Measurements from ENCODE around the gene CDH24. TPM values are rescaled to one million over a fixed set of nuclear protein-coding genes. Genes with fewer than 3 reads are reported as not detected.

Gene CDH24
- total and polyA plus RNA-seq, 9 of the 15 experiments (the other 6 are each of a cell fraction or from before 2014, with no cell fraction given), result 0.04 to 16.2 (median 4.9) TPM

DNA sequence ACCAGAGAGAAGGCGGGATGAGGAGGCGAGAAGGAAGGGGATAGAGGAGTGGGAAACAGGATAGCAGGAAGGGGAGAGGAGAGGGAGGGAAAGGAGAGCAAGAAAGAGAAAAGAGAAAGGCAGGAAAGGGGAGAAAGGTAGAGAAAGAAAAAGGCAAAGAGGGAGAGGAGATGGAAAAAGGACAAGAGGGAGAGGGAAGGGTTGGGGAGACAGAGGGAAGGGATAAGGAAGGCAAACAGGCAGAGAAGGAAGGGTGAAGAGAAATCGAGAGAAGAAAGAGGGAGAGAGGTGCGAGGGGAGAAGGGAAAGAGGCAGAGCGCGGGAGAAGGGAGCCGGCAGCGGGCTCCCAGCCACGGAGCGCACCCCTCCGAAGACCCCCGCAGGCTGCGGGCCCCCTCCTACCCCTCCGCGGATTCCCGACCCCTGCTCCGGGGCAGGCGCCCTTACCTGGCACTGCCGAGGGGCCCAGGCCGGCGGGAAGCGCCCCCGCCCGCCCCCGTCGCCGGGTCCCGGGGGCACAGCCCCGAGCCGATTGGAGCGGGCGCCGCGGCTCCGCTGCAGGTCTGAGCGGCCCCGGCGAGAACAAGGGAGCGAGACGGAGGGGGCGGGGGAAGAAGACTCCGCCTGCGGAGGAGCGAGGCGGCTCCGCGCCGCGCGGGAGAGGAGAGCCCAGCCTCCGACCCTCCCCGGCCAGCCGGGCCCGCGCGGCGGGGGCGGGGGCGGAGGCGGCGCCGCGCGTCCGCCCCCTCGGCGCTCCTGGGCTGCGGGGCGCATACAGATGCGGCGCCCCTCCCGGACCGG, at the start of gene CDH24 (continued):
- TF ChIP-seq ZNF507 (tag; conservative IDR thresholded peaks at IDR 0.05), result no peak
- no peak for TF ChIP-seq MCM2 (IDR thresholded peaks at IDR 0.05; ENCODE audit: low read depth)
- TF ChIP-seq NR3C1 (CRISPR knock-in tag; IDR thresholded peaks at IDR 0.05), result no peak
- no peak for TF ChIP-seq CBX5 (IDR thresholded peaks at IDR 0.05; ENCODE audit: borderline replicate concordance, low read depth)
- no peak for TF ChIP-seq SMARCC2 (IDR thresholded peaks at IDR 0.05; ENCODE audit: low read depth)
- TF ChIP-seq IRF2 (CRISPR knock-in tag; IDR thresholded peaks at IDR 0.05), result no peak
- no peak for TF ChIP-seq CREB1 (IDR thresholded peaks at IDR 0.05)
- no peak for TF ChIP-seq CREB1 (CRISPR knock-in tag; IDR thresholded peaks at IDR 0.05)
- 0 out of 2 replicates have a peak, but pooled peaks have one; percentile 56 for TF ChIP-seq YBX1 (IDR thresholded peaks at IDR 0.05)
- TF ChIP-seq, protein P1, sequence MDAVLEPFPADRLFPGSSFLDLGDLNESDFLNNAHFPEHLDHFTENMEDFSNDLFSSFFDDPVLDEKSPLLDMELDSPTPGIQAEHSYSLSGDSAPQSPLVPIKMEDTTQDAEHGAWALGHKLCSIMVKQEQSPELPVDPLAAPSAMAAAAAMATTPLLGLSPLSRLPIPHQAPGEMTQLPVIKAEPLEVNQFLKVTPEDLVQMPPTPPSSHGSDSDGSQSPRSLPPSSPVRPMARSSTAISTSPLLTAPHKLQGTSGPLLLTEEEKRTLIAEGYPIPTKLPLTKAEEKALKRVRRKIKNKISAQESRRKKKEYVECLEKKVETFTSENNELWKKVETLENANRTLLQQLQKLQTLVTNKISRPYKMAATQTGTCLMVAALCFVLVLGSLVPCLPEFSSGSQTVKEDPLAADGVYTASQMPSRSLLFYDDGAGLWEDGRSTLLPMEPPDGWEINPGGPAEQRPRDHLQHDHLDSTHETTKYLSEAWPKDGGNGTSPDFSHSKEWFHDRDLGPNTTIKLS (IDR thresholded peaks at IDR 0.05; ENCODE audit: borderline replicate concordance, low read depth), result no peak
- no peak for TF ChIP-seq ZNF695 (CRISPR knock-in tag; IDR thresholded peaks at IDR 0.05)
- no peak for TF ChIP-seq ETV1 (tag; conservative IDR thresholded peaks at IDR 0.05; ENCODE audit: low read depth)
- no peak for TF ChIP-seq ZNF75A (CRISPR knock-in tag; IDR thresholded peaks at IDR 0.05)
- TF ChIP-seq ZNF253 (CRISPR knock-in tag; conservative IDR thresholded peaks at IDR 0.05), result no peak
- TF ChIP-seq, protein P2, sequence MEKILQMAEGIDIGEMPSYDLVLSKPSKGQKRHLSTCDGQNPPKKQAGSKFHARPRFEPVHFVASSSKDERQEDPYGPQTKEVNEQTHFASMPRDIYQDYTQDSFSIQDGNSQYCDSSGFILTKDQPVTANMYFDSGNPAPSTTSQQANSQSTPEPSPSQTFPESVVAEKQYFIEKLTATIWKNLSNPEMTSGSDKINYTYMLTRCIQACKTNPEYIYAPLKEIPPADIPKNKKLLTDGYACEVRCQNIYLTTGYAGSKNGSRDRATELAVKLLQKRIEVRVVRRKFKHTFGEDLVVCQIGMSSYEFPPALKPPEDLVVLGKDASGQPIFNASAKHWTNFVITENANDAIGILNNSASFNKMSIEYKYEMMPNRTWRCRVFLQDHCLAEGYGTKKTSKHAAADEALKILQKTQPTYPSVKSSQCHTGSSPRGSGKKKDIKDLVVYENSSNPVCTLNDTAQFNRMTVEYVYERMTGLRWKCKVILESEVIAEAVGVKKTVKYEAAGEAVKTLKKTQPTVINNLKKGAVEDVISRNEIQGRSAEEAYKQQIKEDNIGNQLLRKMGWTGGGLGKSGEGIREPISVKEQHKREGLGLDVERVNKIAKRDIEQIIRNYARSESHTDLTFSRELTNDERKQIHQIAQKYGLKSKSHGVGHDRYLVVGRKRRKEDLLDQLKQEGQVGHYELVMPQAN (IDR thresholded peaks at IDR 0.05; ENCODE audit: borderline replicate concordance), result peak; percentile 72; the same call in 1 of the 2 replicates
- no peak for TF ChIP-seq DNMT1 (IDR thresholded peaks at IDR 0.05)
- no peak for TF ChIP-seq USF1 (CRISPR knock-in tag; IDR thresholded peaks at IDR 0.05)
- TF ChIP-seq CC2D1A (IDR thresholded peaks at IDR 0.05), result peak; percentile 75; the same call in 1 of the 2 replicates
- no peak for TF ChIP-seq PCBP1 (IDR thresholded peaks at IDR 0.05; ENCODE audit: low read depth, low read length, poor library complexity, severe bottlenecking)
- no peak for TF ChIP-seq MBD2 (IDR thresholded peaks at IDR 0.05; ENCODE audit: borderline replicate concordance, low read depth)
- no peak for TF ChIP-seq ZNF146 (CRISPR knock-in tag; IDR thresholded peaks at IDR 0.05; ENCODE audit: unreplicated experiment)
- TF ChIP-seq ZNF740 (CRISPR knock-in tag; IDR thresholded peaks at IDR 0.05), result no peak
- TF ChIP-seq ZNF740 (tag; IDR thresholded peaks at IDR 0.05), result no peak
- TF ChIP-seq ZNF354B (CRISPR knock-in tag; IDR thresholded peaks at IDR 0.05), result no peak
- TF ChIP-seq NR2C1 (IDR thresholded peaks at IDR 0.05), result no peak
- no peak for TF ChIP-seq NR2C1 (tag; IDR thresholded peaks at IDR 0.05)
- no peak for TF ChIP-seq COPS2 (conservative IDR thresholded peaks at IDR 0.05)
